GM13977 (cell line): ENCODE measurements around the gene TMEM37.

Source experiments
- DNase-seq: peaks from one replicate; pipeline ENCODE4 v3.0.0; 2012; ENCODE audit warnings: low spot score
- CTCF ChIP-seq: IDR thresholded peaks from 2 replicates; pipeline ENCODE4 v1.5.1; 2012; ENCODE audit warnings: mild to moderate bottlenecking, control low read depth; ENCODE audit not compliant: insufficient read depth; ENCODE audit errors: extremely low read depth, missing control alignments
- in situ Hi-C: fragments of 300-500 bp; cut with MboI; formaldehyde crosslinking; loops from one replicate; pipeline ENCODE4 v1.12.0; 2022; ENCODE audit warnings: low sequenced_read_pairs, low pct_unique_long_range_greater_than_20kb, mixed read lengths, inconsistent platforms; ENCODE audit not compliant: unreplicated experiment

TMEM37 gene

GRCh38 chr2:119480718-119481142 lies 49.1 kb downstream of the TMEM37 start:
- TF ChIP-seq CTCF = no peak
- in situ Hi-C loops = no loop called here
- no peak for DNase-seq

GRCh38 chr2:119481501-119482455 lies 50.1 kb downstream of the TMEM37 start:
- DNase-seq = no peak
- no peak for TF ChIP-seq CTCF
- in situ Hi-C loops = no loop called here

GRCh38 chr2:119482481-119483394 lies 51.1 kb downstream of the TMEM37 start:
- no peak for DNase-seq

GRCh38 chr2:119483395-119483753 lies 51.7 kb downstream of the TMEM37 start:
- in situ Hi-C loops = no loop called here

More at GRCh38 chr2:119482481-119483394, 51.1 kb downstream of the TMEM37 start:
- no peak for TF ChIP-seq CTCF
- in situ Hi-C loops = no loop called here

GRCh38 chr2:119483896-119484718 lies 52.5 kb downstream of the TMEM37 start:
- TF ChIP-seq CTCF = no peak
- in situ Hi-C loops = no loop called here

More at GRCh38 chr2:119483395-119483753, 51.7 kb downstream of the TMEM37 start:
- no peak for TF ChIP-seq CTCF
- no peak for DNase-seq

DNA sequence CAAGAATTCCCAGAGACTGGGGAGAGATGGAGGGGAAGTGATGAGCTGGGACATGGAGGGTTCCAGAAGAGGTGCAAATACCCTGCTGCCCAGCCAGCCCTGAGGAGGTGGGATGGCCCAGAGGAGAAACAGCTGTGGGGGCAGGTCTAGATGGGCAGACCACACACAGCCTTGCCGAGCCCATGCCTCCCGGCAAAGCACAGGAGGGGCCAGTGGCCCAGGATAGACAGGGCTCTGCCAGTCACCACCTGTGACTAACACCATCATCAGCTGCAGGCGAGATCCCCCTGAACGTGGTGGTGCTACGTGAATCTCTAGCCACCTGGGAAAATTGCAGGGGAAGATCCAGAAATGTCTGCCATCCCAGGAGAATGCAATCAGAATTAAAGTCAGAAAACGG lies 53.2 kb downstream of the TMEM37 start:
- DNase-seq = no peak
- in situ Hi-C loops = no loop called here

More at GRCh38 chr2:119483896-119484718, 52.5 kb downstream of the TMEM37 start:
- no peak for DNase-seq

More for the DNA sequence above, 53.2 kb downstream of the TMEM37 start:
- TF ChIP-seq CTCF = no peak
